ENCODE results near the gene ANTXRL.
"Not testable (repeated sequence)": the region's sequence is repeated elsewhere in the genome, so short reads cannot be mapped to it uniquely, and the experiment has no call there.

The ANTXRL gene

GRCh38 chr10:46296641-46297141 is 9.9 kb downstream of the ANTXRL start:
- no peak for DNase-seq

GRCh38 chr10:46297406-46298204 is 10.8 kb downstream of the ANTXRL start:
- no peak for DNase-seq

GRCh38 chr10:46298477-46299285 is 11.9 kb downstream of the ANTXRL start:
- DNase-seq = peak; percentile 74 to 80

- no peak for DNase-seq
Observed at GRCh38 chr10:46299286-46299535, 12.4 kb downstream of the ANTXRL start.

- no peak for DNase-seq
Observed at GRCh38 chr10:46299536-46300369, 13.0 kb downstream of the ANTXRL start.

GRCh38 chr10:46300370-46300711 is 13.5 kb downstream of the ANTXRL start:
- not testable (repeated sequence) for DNase-seq

- no peak for DNase-seq
Observed at GRCh38 chr10:46301056-46301645, 14.4 kb downstream of the ANTXRL start.

- DNase-seq = no peak
Observed at GRCh38 chr10:46301721-46302479, 15.1 kb downstream of the ANTXRL start.

GRCh38 chr10:46302765-46303352 is 16.1 kb downstream of the ANTXRL start:
- not testable (repeated sequence) for DNase-seq

GRCh38 chr10:46304062-46304461 is 17.3 kb downstream of the ANTXRL start:
- DNase-seq = no peak

GRCh38 chr10:46304671-46305070 is 17.9 kb downstream of the ANTXRL start:
- not testable (repeated sequence) for DNase-seq

GRCh38 chr10:46305079-46305818 is 18.5 kb downstream of the ANTXRL start:
- DNase-seq = no peak

- DNase-seq = no peak
Observed at GRCh38 chr10:46305986-46306385, 19.2 kb downstream of the ANTXRL start.

- DNase-seq = no peak
Observed at GRCh38 chr10:46306516-46307184, 19.9 kb downstream of the ANTXRL start.

- no peak for DNase-seq
Observed at GRCh38 chr10:46307281-46308112, 20.7 kb downstream of the ANTXRL start.

GRCh38 chr10:46308113-46308415 is 21.3 kb downstream of the ANTXRL start:
- no peak for DNase-seq

- DNase-seq = no peak
Observed at GRCh38 chr10:46308666-46309450, 22.1 kb downstream of the ANTXRL start.

- no peak for DNase-seq
Observed at GRCh38 chr10:46309511-46310142, 22.8 kb downstream of the ANTXRL start.

Measured in AML-193 (cell line).